HG03354 (cell line): ENCODE measurements around the gene SAMD15.
"Not testable (repeated sequence)": the region's sequence is repeated elsewhere in the genome, so short reads cannot be mapped to it uniquely, and the experiment has no call there.

Source experiments
- ATAC-seq: cut with Tn5 transposase; IDR thresholded peaks from one replicate; pipeline ENCODE4 v1.9.1; 2021; ENCODE audit warnings: mild to moderate bottlenecking; ENCODE audit not compliant: unreplicated experiment, poor library complexity, severe bottlenecking

Gene SAMD15

GRCh38 chr14:77375164-77375950 lies 1.8 kb upstream of the SAMD15 start:
- ATAC-seq: no peak

GRCh38 chr14:77375973-77376770 lies 1.0 kb upstream of the SAMD15 start:
- ATAC-seq: peak; percentile 24

- peak; percentile 4 for ATAC-seq
Measured at GRCh38 chr14:77377502-77377844, 294 bp downstream of the SAMD15 start.

- no peak for ATAC-seq
Measured at GRCh38 chr14:77378701-77379100, 1.5 kb downstream of the SAMD15 start.

GRCh38 chr14:77390188-77390587 lies 13.0 kb downstream of the SAMD15 start:
- ATAC-seq: no peak

- no peak for ATAC-seq
Measured at GRCh38 chr14:77400216-77400615, 23.0 kb downstream of the SAMD15 start.

GRCh38 chr14:77403768-77404167 lies 26.6 kb downstream of the SAMD15 start:
- ATAC-seq: no peak

- ATAC-seq: no peak
Measured at GRCh38 chr14:77406086-77406485, 28.9 kb downstream of the SAMD15 start.

- ATAC-seq: no peak
Measured at GRCh38 chr14:77406718-77407117, 29.5 kb downstream of the SAMD15 start.

GRCh38 chr14:77407158-77407557 lies 30.0 kb downstream of the SAMD15 start:
- ATAC-seq: no peak

- ATAC-seq: no peak
Measured at GRCh38 chr14:77409131-77409533, 32.0 kb downstream of the SAMD15 start.

GRCh38 chr14:77415403-77416030 lies 38.3 kb downstream of the SAMD15 start:
- ATAC-seq: not testable (repeated sequence)

GRCh38 chr14:77416098-77416497 lies 38.9 kb downstream of the SAMD15 start:
- not testable (repeated sequence) for ATAC-seq

GRCh38 chr14:77416836-77417235 lies 39.7 kb downstream of the SAMD15 start:
- no peak for ATAC-seq

GRCh38 chr14:77421201-77421600 lies 44.0 kb downstream of the SAMD15 start:
- ATAC-seq: no peak

- no peak for ATAC-seq
Measured at GRCh38 chr14:77423423-77423822, 46.2 kb downstream of the SAMD15 start, which contains the start of gene NOXRED1. Gene NOXRED1 (minus strand): TSS chr14:77423523. CDS start chr14:77422889, 634 bp downstream.

GRCh38 chr14:77424862-77425261 lies 47.7 kb downstream of the SAMD15 start:
- no peak for ATAC-seq

- no peak for ATAC-seq
Measured at GRCh38 chr14:77426396-77426795, 49.2 kb downstream of the SAMD15 start.

GRCh38 chr14:77436042-77436441 lies 58.9 kb downstream of the SAMD15 start:
- no peak for ATAC-seq

- ATAC-seq: no peak
Measured at GRCh38 chr14:77438596-77438995, 61.4 kb downstream of the SAMD15 start.

- ATAC-seq: no peak
Measured at GRCh38 chr14:77439861-77440260, 62.7 kb downstream of the SAMD15 start.
